Esophagus squamous epithelium (tissue), 4 donors: ENCODE data around the gene SFRP4.

Source experiments
- POLR2A ChIP-seq, 4 donors: fragments of 450-650 bp; IDR thresholded peaks; one replicate each; pipeline ENCODE4 v1.6.1; 2017; ENCODE audit warnings: antibody characterized with exemption in 4 of 4, mild to moderate bottlenecking in 4 of 4, moderate library complexity in 3 of 4
- TF ChIP-seq, protein P1 (sequence below), 6 experiments: fragments of 450-650 bp in 4 of 6; fragments of 200-600 bp in 2 of 6; sonication (generic) in 2 of 6; IDR thresholded peaks; one replicate each; pipeline ENCODE4 v1.5.1; 2016 to 2019; ENCODE audit warnings: antibody characterized with exemption in 6 of 6, mild to moderate bottlenecking in 4 of 6, moderate library complexity in 4 of 6

DNA sequence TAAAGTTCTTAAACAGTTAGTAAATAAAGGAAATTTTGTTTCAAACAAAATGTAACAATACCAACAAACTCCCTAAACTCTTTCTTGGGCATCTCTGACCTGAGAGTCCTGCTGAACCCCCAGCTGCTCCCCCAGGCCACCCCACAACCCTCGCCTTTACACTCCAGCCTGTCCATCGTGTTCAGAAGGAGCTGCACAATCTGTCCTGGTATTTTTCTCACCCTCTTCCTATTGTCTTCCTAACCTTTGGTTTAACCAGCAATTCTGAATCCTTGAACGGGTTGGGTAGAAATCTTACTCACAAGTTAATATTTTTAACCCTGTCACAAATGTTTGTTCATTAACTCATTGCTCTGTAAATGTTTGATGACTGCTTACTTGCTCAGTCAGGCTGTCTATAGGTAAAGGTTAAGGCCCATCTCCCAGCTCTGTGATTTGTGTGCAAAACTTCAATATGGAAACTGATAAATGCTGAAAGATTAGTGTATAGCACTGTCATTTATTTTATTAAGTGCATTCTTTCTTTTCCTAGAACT is 16.8 kb downstream of the SFRP4 start:
- TF ChIP-seq POLR2A (IDR thresholded peaks at IDR 0.05) = no peak
- TF ChIP-seq, protein P1, sequence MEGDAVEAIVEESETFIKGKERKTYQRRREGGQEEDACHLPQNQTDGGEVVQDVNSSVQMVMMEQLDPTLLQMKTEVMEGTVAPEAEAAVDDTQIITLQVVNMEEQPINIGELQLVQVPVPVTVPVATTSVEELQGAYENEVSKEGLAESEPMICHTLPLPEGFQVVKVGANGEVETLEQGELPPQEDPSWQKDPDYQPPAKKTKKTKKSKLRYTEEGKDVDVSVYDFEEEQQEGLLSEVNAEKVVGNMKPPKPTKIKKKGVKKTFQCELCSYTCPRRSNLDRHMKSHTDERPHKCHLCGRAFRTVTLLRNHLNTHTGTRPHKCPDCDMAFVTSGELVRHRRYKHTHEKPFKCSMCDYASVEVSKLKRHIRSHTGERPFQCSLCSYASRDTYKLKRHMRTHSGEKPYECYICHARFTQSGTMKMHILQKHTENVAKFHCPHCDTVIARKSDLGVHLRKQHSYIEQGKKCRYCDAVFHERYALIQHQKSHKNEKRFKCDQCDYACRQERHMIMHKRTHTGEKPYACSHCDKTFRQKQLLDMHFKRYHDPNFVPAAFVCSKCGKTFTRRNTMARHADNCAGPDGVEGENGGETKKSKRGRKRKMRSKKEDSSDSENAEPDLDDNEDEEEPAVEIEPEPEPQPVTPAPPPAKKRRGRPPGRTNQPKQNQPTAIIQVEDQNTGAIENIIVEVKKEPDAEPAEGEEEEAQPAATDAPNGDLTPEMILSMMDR (IDR thresholded peaks at IDR 0.05) = no peak
